SK-N-SH (cell line): ENCODE measurements around the gene EPHA10. TPM values are rescaled to one million over a fixed set of nuclear protein-coding genes. Genes with fewer than 3 reads are reported as not detected.

Source experiments
- CTCF ChIA-PET: fragments of 300-600, 350-600 bp; formaldehyde crosslinking; extraction: SDS; loops from one replicate; lab custom pipeline; 2021; lab: Yijun Ruan, JAX
- POLR2A ChIA-PET: fragments of 350-600 bp; sonication (Branson Sonifier 250); formaldehyde crosslinking; extraction: SDS; loops from one replicate; lab custom pipeline; 2020; ENCODE audit warnings: antibody characterized with exemption, inconsistent platforms; lab: Yijun Ruan, JAX
- DNase-seq: peaks from one replicate; pipeline ENCODE4 v3.0.0; 2012
- H2AFZ ChIP-seq: fragments of 200-600 bp; sonication (generic); 2 replicates; pipeline ENCODE4 v1.8.1; 2016; ENCODE audit warnings: antibody characterized with exemption, mild to moderate bottlenecking, low read depth
- H3F3A ChIP-seq: fragments of 200-600 bp; sonication (generic); replicated peaks from 2 replicates; pipeline ENCODE3; 2016; ENCODE audit warnings: antibody characterized with exemption, mild to moderate bottlenecking; ENCODE audit not compliant: insufficient read depth
- H3K27ac ChIP-seq, 2 experiments: fragments of 200-500 bp in 1 of 2; fragments of 200-600 bp in 1 of 2; sonication (Bioruptor generic) in 1 of 2; sonication (generic), shearing (Covaris generic) in 1 of 2; 2 replicates each; pipeline versions ENCODE4 v1.5.1 to v1.6.1; 2014 to 2016; ENCODE audit warnings: low read depth in 2 of 2, inconsistent platforms in 1 of 2, low read length in 1 of 2, mild to moderate bottlenecking in 1 of 2, mixed read lengths in 1 of 2
- H3K27me3 ChIP-seq: fragments of 200-600 bp; sonication (generic), shearing (Covaris generic); 2 replicates; pipeline ENCODE4 v1.6.1; 2016; ENCODE audit warnings: mixed run types; ENCODE audit not compliant: insufficient read depth
- H3K36me3 ChIP-seq, 2 experiments: fragments of 200-500 bp in 1 of 2; fragments of 200-600 bp in 1 of 2; sonication (Bioruptor generic) in 1 of 2; sonication (generic) in 1 of 2; replicated peaks in 1 of 2; 2 replicates each; pipeline versions ENCODE3 to v1.5.1; 2014 to 2016; ENCODE audit warnings: low read length in 1 of 2, mild to moderate bottlenecking in 1 of 2; ENCODE audit not compliant: insufficient read depth in 2 of 2, control insufficient read depth in 1 of 2
- H3K4me1 ChIP-seq, 2 experiments: fragments of 200-500 bp in 1 of 2; fragments of 200-600 bp in 1 of 2; sonication (Bioruptor generic) in 1 of 2; sonication (generic), shearing (Covaris generic) in 1 of 2; 2 replicates each; pipeline versions ENCODE4 v1.5.1 to v1.6.1; 2014 to 2016; ENCODE audit warnings: low read depth in 1 of 2, low read length in 1 of 2, mixed run types in 1 of 2; ENCODE audit not compliant: insufficient read depth in 2 of 2, control insufficient read depth in 1 of 2
- H3K4me2 ChIP-seq: fragments of 200-600 bp; sonication (generic), shearing (Covaris generic); 2 replicates; pipeline ENCODE4 v1.6.1; 2017; ENCODE audit warnings: mixed run types
- H3K4me3 ChIP-seq, 2 experiments: fragments of 200-500 bp in 1 of 2; fragments of 200-600 bp in 1 of 2; sonication (Bioruptor generic) in 1 of 2; sonication (generic), shearing (Covaris generic) in 1 of 2; 2 replicates each; pipeline versions ENCODE4 v1.5.1 to v1.8.1; 2014 to 2016; ENCODE audit warnings: low read depth in 2 of 2, inconsistent platforms in 1 of 2, low read length in 1 of 2, mild to moderate bottlenecking in 1 of 2, mixed read lengths in 1 of 2, moderate library complexity in 1 of 2
- H3K79me2 ChIP-seq: fragments of 200-600 bp; sonication (generic); 2 replicates; pipeline ENCODE4 v1.8.1; 2017; ENCODE audit warnings: mild to moderate bottlenecking; ENCODE audit not compliant: insufficient read depth
- H3K9ac ChIP-seq: fragments of 200-600 bp; sonication (generic); 2 replicates; pipeline ENCODE4 v1.6.1; 2017; ENCODE audit warnings: mixed run types
- H3K9me2 ChIP-seq: fragments of 200-600 bp; sonication (generic); 2 replicates; pipeline ENCODE4 v1.6.1; 2017; ENCODE audit warnings: mixed run types
- H3K9me3 ChIP-seq: fragments of 200-600 bp; sonication (generic); 2 replicates; pipeline ENCODE4 v1.6.1; 2017; ENCODE audit warnings: mixed run types, mild to moderate bottlenecking, moderate library complexity
- H4K20me1 ChIP-seq: fragments of 200-600 bp; sonication (generic); 2 replicates; pipeline ENCODE4 v1.6.1; 2017; ENCODE audit warnings: mild to moderate bottlenecking, mixed run types; ENCODE audit not compliant: insufficient read depth
- CHD2 ChIP-seq: fragments of 150-350 bp; IDR thresholded peaks from 2 replicates; pipeline ENCODE4 v1.6.1; 2018; ENCODE audit warnings: low read length; ENCODE audit not compliant: partially characterized antibody
- EP300 ChIP-seq, 2 experiments: IDR thresholded peaks; 2 replicates each; pipeline versions ENCODE4 v1.4.0 to v1.6.1; 2012; ENCODE audit warnings: borderline replicate concordance in 1 of 2, low read depth in 1 of 2, low read length in 1 of 2
- EZH2phosphoT487 ChIP-seq: fragments of 200-600 bp; sonication (generic); IDR thresholded peaks from 2 replicates; pipeline ENCODE4 v1.6.1; 2017; ENCODE audit warnings: low read depth, mixed run types, mild to moderate bottlenecking, antibody characterized with exemption, moderate library complexity, borderline replicate concordance
- FOXJ3 ChIP-seq: sonication (generic); formaldehyde crosslinking; IDR thresholded peaks from 2 replicates; pipeline ENCODE4 v1.5.1; 2020; ENCODE audit warnings: mild to moderate bottlenecking, missing genetic modification reagents
- GATA2 ChIP-seq: sonication (generic); formaldehyde crosslinking; IDR thresholded peaks from 2 replicates; pipeline ENCODE4 v1.5.0; 2020; ENCODE audit warnings: mild to moderate bottlenecking, missing genetic modification reagents
- IRF3 ChIP-seq: fragments of 150-350 bp; IDR thresholded peaks from 2 replicates; pipeline ENCODE4 v1.6.1; 2016; ENCODE audit warnings: mild to moderate bottlenecking, low read depth, low read length
- JUND ChIP-seq: IDR thresholded peaks from 2 replicates; pipeline ENCODE4 v1.4.0; 2012
- MXI1 ChIP-seq: IDR thresholded peaks from 2 replicates; pipeline ENCODE4 v1.6.1; 2012; ENCODE audit warnings: mild to moderate bottlenecking, low read depth, low read length, improper control_type of control experiment
- NFIC ChIP-seq: IDR thresholded peaks from 2 replicates; pipeline ENCODE4 v1.4.0; 2012; ENCODE audit warnings: borderline replicate concordance
- NRF1 ChIP-seq: IDR thresholded peaks from 2 replicates; pipeline ENCODE4 v1.6.1; 2012; ENCODE audit warnings: low read depth, mild to moderate bottlenecking, low read length
- PBX3 ChIP-seq: IDR thresholded peaks from 2 replicates; pipeline ENCODE4; 2012
- POLR2AphosphoS5 ChIP-seq: IDR thresholded peaks from 2 replicates; pipeline ENCODE4 v1.6.1; 2012; ENCODE audit warnings: low read depth, low read length
- RCOR1 ChIP-seq: fragments of 150-350 bp; IDR thresholded peaks from 2 replicates; pipeline ENCODE4 v1.6.1; 2017; ENCODE audit warnings: antibody characterized with exemption, low read length
- RFX5 ChIP-seq: IDR thresholded peaks from 2 replicates; pipeline ENCODE4 v1.6.1; 2012; ENCODE audit warnings: mild to moderate bottlenecking, improper control_type of control experiment, low read length
- SIN3A ChIP-seq: IDR thresholded peaks from 2 replicates; pipeline ENCODE4 v1.6.1; 2012; ENCODE audit warnings: low read depth, mild to moderate bottlenecking, low read length, moderate library complexity, borderline replicate concordance
- SMC3 ChIP-seq: IDR thresholded peaks from 2 replicates; pipeline ENCODE4 v1.6.1; 2012; ENCODE audit warnings: low read depth, low read length, improper control_type of control experiment
- TAF1 ChIP-seq: IDR thresholded peaks from 2 replicates; pipeline ENCODE4 v1.6.1; 2012; ENCODE audit warnings: low read depth, mild to moderate bottlenecking, low read length, moderate library complexity, borderline replicate concordance
- TEAD4 ChIP-seq: IDR thresholded peaks from 2 replicates; pipeline ENCODE4 v1.4.0; 2012; ENCODE audit warnings: mild to moderate bottlenecking, borderline replicate concordance; ENCODE audit not compliant: insufficient read depth
- USF2 ChIP-seq: fragments of 150-350 bp; IDR thresholded peaks from 2 replicates; pipeline ENCODE4 v1.6.1; 2017; ENCODE audit warnings: antibody characterized with exemption, low read length, low read depth, borderline replicate concordance
- YY1 ChIP-seq: IDR thresholded peaks from 2 replicates; pipeline ENCODE4 v1.4.0; 2012; ENCODE audit warnings: low read depth, mild to moderate bottlenecking
- WGBS: methylation state at CpG from one replicate; pipeline ENCODE4 v1.1.6; 2017; ENCODE audit warnings: low lambda C conversion rate; 5-methylcytosine and 5-hydroxymethylcytosine counted together
- polyA plus RNA-seq, 3 experiments: library from polyadenylated mRNA; depleted of rRNA; stranded (reverse); fragments of >200 nt; gene quantifications; 2 replicates each; pipeline ENCODE4 v1.2.3, GENCODE V29; 2012

EPHA10 gene
- polyA plus RNA-seq, 1 of the 3 experiments (the other 2 are of a cell fraction), result 0.05 TPM

GRCh38 chr1:37808369-37809319 lies 43.7 kb upstream of the EPHA10 start:
- Histone ChIP-seq H3K27ac (peak overlapping the region; percentile 82 to 91), H3K36me3 (peaks cover 50 to 52% of the 10 kb centered on the region in 2 experiments), H3K9me2 (no peaks in the 10 kb centered on the region), H3F3A (peaks cover 32% of the 10 kb centered on the region), H3K4me3 (peak overlapping the region; percentile 91), H3K27me3 (no peaks in the 10 kb centered on the region), H3K9me3 (no peaks in the 10 kb centered on the region), H3K4me2 (peak overlapping the region; percentile 86), H2AFZ (peak overlapping the region; percentile 61), H3K79me2 (peaks cover 51% of the 10 kb centered on the region), H3K9ac (peak overlapping the region; percentile 89), H4K20me1 (peaks cover 28% of the 10 kb centered on the region), H3K4me1 (peaks cover 15 to 29% of the 10 kb centered on the region in 2 experiments)
- ChIA-PET CTCF (interaction anchor here (0.6 to 3.2 kb wide), 8 partner anchors 13 to 181 kb away, joined by 3 to 20 read pairs (median 3); partner anchors contain the start of genes EPHA10, MTF1 and SF3A3), POLR2A (interaction anchor here (0.7 to 3.5 kb wide), 12 partner anchors 10 to 139 kb away, joined by 3 to 29 read pairs (median 4); partner anchors contain the start of genes EPHA10, INPP5B, MANEAL and MTF1)
- peak; percentile 93 for DNase-seq
- peak in 1 of 2 experiments; percentile 15; a peak in 1 of 4 replicates for TF ChIP-seq EP300 (IDR thresholded peaks at IDR 0.05; ENCODE audit: borderline replicate concordance in 1 of 2, low read depth in 1 of 2, low read length in 1 of 2)
- no peak for TF ChIP-seq GATA2
- no peak for TF ChIP-seq TAF1
- peak; percentile 50; the same call in 1 of the 2 replicates for TF ChIP-seq NFIC
- TF ChIP-seq TEAD4, result no peak
- TF ChIP-seq JUND, result 0 out of 2 replicates have a peak, but pooled peaks have one; percentile 6
- TF ChIP-seq RCOR1, result no peak
- peak; percentile 70; the same call in 1 of the 2 replicates for TF ChIP-seq SIN3A
- TF ChIP-seq IRF3, result no peak
- peak; percentile 16; the same call in 1 of the 2 replicates for TF ChIP-seq POLR2AphosphoS5
- TF ChIP-seq RFX5, result no peak
- TF ChIP-seq USF2, result no peak
- TF ChIP-seq NRF1, result peak; percentile 64
- TF ChIP-seq FOXJ3 (CRISPR knock-in tag), result no peak
- peak; percentile 51 for TF ChIP-seq PBX3
- TF ChIP-seq MXI1, result peak; percentile 70
- no peak for TF ChIP-seq SMC3
- no peak for TF ChIP-seq EZH2phosphoT487
- TF ChIP-seq YY1, result 0 out of 2 replicates have a peak, but pooled peaks have one; percentile 12
- no peak for TF ChIP-seq CHD2
- 1% methylated on average over 27 of the region's 54 CpGs for WGBS
